GM18909 (cell line): ENCODE measurements around the gene DCAKD.

ENCODE experiments used
- ATAC-seq: cut with Tn5 transposase; IDR thresholded peaks from one replicate; pipeline ENCODE4 v1.9.1; 2021; ENCODE audit warnings: mild to moderate bottlenecking; ENCODE audit not compliant: unreplicated experiment, poor library complexity

Gene DCAKD

DNA sequence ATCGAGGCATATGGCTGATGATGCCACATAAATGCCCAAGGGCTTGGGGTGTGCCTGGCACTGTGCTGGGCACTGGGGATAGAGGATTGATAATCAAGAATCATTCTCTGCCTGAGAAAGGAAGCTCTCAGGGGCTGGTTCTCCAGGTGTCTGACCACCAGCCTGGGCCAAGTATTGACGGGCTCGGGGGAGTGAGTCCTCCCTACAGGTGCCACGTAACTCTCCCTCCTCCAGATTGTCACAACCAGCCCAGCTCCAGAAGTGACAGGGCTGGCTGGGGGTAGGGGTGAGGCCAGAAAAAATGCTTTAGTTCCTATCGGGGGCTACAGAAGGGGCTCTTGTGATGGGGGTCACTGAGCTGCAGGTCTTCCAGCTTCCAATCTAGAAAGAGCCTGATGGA, 72.6 kb downstream of the DCAKD start:
- no peak for ATAC-seq

DNA sequence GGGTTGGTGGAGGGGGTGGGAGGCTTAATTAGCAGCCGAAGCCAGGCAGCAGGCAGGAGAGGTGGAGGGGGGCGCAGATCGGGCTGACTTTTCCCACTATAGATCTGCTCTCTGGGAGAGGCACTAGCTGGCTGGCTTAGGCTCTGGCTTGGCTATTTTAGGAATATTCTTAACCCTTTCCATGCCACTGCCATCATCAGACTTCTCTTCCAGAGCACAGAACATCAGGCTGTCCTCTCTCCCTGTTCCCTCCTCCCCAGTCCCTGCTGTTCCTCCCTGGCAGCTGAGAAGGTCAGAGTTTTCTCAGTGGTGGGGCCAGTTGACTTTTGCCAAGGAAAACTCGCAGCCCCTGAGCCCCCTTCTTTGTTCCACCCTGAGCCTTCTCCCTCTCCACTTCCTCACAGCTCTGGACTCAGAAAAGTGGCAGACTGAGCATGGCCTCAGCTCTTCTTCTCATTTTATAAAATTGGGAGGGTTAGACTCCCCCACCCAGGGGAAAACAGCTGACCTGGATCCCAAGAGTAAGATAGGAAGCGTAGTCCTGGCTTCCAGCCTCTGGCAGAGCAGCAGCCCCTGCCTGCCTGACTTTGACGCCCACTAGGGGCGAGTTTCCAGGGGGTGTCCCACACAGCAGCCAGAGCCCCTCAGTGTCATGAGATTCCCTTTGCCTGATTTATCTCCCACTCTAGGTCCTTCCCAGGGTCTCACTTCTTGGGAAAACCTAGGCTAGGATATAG, 73.5 kb downstream of the DCAKD start:
- no peak for ATAC-seq

DNA sequence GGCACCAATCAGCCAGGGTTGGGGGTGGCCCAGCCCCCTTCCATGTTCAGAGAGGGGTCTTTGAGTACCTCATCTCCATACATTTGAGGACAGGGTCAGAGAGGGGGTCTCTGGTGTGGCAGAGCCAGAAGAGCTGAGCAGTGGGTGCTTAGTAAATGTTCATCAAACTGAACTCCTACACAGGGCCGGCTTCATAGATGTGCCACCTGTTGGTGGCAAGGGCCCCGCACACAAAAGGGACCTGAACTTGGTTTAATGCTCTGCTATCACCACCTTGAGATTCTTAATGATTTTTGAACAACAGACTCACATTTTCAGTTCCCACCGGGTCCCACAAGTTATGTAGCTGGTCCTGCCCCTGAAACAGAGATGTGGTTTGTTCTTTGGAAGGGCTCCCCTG, 74.4 kb downstream of the DCAKD start:
- ATAC-seq: no peak

DNA sequence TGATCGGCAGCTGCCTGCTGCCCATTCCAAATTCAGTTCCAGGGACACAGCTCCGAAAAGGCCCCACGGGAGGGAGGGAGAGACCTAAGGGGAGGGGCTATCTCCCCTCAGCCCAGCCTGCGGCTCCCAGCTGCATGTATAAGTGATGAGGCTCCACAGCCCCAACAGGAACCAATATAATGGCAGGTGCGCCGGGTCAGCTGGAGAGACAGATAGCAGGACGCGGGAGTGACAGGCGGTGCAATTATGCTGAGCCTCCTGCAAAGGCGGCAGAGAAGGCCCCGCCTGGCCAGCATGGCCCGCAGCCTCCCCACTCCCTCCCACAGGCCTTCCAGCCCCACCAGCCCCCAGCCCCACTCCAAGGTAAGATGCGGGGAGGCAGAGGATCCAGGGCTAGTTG, 75.2 kb downstream of the DCAKD start:
- no peak for ATAC-seq
